Mesothelial cell of epicardium (in vitro differentiated cells): ENCODE measurements around the gene ERAP2. TPM values are rescaled to one million over a fixed set of nuclear protein-coding genes. Genes with fewer than 3 reads are reported as not detected.

Experiments used
- DNase-seq, 2 experiments: peaks; one replicate each; pipeline ENCODE4 v3.0.0; 2021; ENCODE audit warnings: low spot score in 2 of 2; ENCODE audit not compliant: unreplicated experiment in 2 of 2
- H3K27ac Mint-ChIP-seq: 2 replicates; pipeline ENCODE4 v1.8.0; 2021; ENCODE audit warnings: mixed read lengths
- H3K27me3 Mint-ChIP-seq: 2 replicates; pipeline ENCODE4 v1.8.0; 2021; ENCODE audit warnings: low read depth, mixed read lengths
- H3K36me3 Mint-ChIP-seq: 2 replicates; pipeline ENCODE4 v1.8.0; 2021; ENCODE audit warnings: mixed read lengths
- H3K4me1 Mint-ChIP-seq: 2 replicates; pipeline ENCODE4 v1.8.0; 2021; ENCODE audit warnings: mixed read lengths
- H3K4me3 Mint-ChIP-seq: 2 replicates; pipeline ENCODE4 v1.8.0; 2021; ENCODE audit warnings: mild to moderate bottlenecking, moderate library complexity, mixed read lengths
- H3K9me3 Mint-ChIP-seq: 2 replicates; pipeline ENCODE4 v1.8.0; 2021; ENCODE audit warnings: mixed read lengths
- CTCF ChIP-seq: fragments of 200-600 bp; sonication (generic); IDR thresholded peaks from one replicate; pipeline ENCODE4 v1.5.0; 2021; ENCODE audit warnings: antibody characterized with exemption; ENCODE audit not compliant: unreplicated experiment
- total RNA-seq: library from RNA; stranded (reverse); gene quantifications from 3 replicates; pipeline ENCODE4 v1.2.1, GENCODE V29; 2021

The ERAP2 gene
- total RNA-seq, 1 donor from 2014 or later = 0.74 TPM

- Mint-ChIP-seq H3K27ac (no peak overlapping the region), H3K4me3 (no peak overlapping the region), H3K27me3 (no peaks in the 10 kb centered on the region), H3K36me3 (peaks cover 4% of the 10 kb centered on the region), H3K4me1 (peaks cover 27% of the 10 kb centered on the region), H3K9me3 (no peaks in the 10 kb centered on the region)
- no peak for DNase-seq
- no peak for TF ChIP-seq CTCF
These were observed 65.8 kb downstream of the ERAP2 start for GRCh38 chr5:96942078-96942477.

GRCh38 chr5:96942911-96943310 is 66.6 kb downstream of the ERAP2 start:
- TF ChIP-seq CTCF = no peak
- no peak for DNase-seq
- Mint-ChIP-seq H3K27ac (no peak overlapping the region), H3K27me3 (no peaks in the 10 kb centered on the region), H3K4me1 (peaks cover 21% of the 10 kb centered on the region), H3K9me3 (no peaks in the 10 kb centered on the region), H3K36me3 (peaks cover 4% of the 10 kb centered on the region), H3K4me3 (no peak overlapping the region)

- H3K27me3 Mint-ChIP-seq = no peaks in the 10 kb centered on the region
- peaks cover 4% of the 10 kb centered on the region for H3K36me3 Mint-ChIP-seq
- no peak for DNase-seq
- H3K27ac Mint-ChIP-seq = no peak overlapping the region
- H3K4me1 Mint-ChIP-seq = peaks cover 14% of the 10 kb centered on the region
- no peaks in the 10 kb centered on the region for H3K9me3 Mint-ChIP-seq
- TF ChIP-seq CTCF = no peak
- no peak overlapping the region for H3K4me3 Mint-ChIP-seq
These were observed 67.5 kb downstream of the ERAP2 start for GRCh38 chr5:96943799-96944198.

- no peak for TF ChIP-seq CTCF
- peaks cover 12% of the 10 kb centered on the region for H3K4me1 Mint-ChIP-seq
- peaks cover 11% of the 10 kb centered on the region for H3K9me3 Mint-ChIP-seq
- no peaks in the 10 kb centered on the region for H3K27me3 Mint-ChIP-seq
- no peak overlapping the region for H3K4me3 Mint-ChIP-seq
- DNase-seq = no peak
- H3K36me3 Mint-ChIP-seq = peaks cover 11% of the 10 kb centered on the region
- H3K27ac Mint-ChIP-seq = no peak overlapping the region
These were observed 69.0 kb downstream of the ERAP2 start for GRCh38 chr5:96945144-96945897.

- H3K9me3 Mint-ChIP-seq = peaks cover 11% of the 10 kb centered on the region
- H3K27me3 Mint-ChIP-seq = no peaks in the 10 kb centered on the region
- TF ChIP-seq CTCF = no peak
- H3K4me1 Mint-ChIP-seq = peaks cover 12% of the 10 kb centered on the region
- DNase-seq = no peak
- H3K4me3 Mint-ChIP-seq = no peak overlapping the region
- peaks cover 11% of the 10 kb centered on the region for H3K36me3 Mint-ChIP-seq
- no peak overlapping the region for H3K27ac Mint-ChIP-seq
These were observed 70.1 kb downstream of the ERAP2 start for GRCh38 chr5:96946381-96946780.
